Measurements from ENCODE around the gene FARSA. TPM values are rescaled to one million over a fixed set of nuclear protein-coding genes. Genes with fewer than 3 reads are reported as not detected.

The FARSA gene
- total RNA-seq, 2 donors from 2014 or later, result 89.2 to 116 TPM

DNA sequence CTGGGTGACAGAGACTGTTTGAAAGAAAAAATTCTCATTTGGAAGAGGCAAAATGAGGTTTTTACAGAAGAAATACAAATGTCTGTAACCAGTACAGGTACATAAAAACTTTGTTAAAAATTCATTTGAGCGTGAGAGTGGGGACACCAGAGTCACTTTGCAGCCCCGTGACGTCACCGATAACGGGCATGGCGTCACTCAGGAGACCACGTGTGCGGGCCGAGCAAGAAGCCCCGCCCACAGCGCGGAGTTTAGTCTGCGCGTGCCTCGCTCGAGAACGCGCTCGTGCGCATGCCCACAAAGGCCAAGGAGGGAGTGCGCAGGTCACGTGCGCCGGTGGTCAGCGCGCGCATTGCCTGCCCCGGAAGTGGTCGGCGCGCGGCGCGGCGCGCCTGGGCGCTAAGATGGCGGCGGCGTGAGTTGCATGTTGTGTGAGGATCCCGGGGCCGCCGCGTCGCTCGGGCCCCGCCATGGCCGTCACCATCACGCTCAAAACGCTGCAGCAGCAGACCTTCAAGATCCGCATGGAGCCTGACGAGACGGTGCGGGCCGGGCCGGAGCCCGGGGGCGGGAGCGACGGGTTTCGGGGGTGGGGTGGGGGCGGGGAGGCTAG is 12.1 kb upstream of the FARSA start, which contains the start of gene RAD23A:
RAD23A (plus strand) TSS at position 384 of the 613 bp plus-strand sequence; CDS start at position 471, 87 bp downstream.
- no peaks in the 10 kb centered on the region for H3K9me3 Mint-ChIP-seq
- peaks cover 49 to 68% of the 10 kb centered on the region in 2 donors for H3K36me3 Mint-ChIP-seq
- peak within 1 kb of the TSS; percentile 97 to 100 for H3K27ac Mint-ChIP-seq
- DNase-seq (ENCODE audit: low spot score in 2 of 2) (peak; percentile 98 to 99), ATAC-seq (peak; percentile 75 to 76)

DNA sequence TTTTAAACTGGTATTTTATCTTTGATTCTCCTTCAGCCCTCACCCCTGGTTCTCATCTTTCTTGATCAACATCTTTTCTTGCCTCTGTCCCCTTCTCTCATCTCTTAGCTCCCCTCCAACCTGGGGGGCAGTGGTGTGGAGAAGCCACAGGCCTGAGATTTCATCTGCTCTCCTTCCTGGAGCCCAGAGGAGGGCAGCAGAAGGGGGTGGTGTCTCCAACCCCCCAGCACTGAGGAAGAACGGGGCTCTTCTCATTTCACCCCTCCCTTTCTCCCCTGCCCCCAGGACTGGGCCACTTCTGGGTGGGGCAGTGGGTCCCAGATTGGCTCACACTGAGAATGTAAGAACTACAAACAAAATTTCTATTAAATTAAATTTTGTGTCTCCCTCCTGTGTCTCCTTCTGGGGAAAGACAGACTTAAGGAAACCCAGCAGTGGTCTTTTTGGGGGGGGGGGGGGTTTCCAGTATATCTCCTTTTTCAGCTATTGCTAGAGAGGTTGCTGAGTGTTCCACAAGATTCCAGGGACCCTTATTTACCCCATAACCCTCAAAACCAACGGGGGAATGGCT is 10.7 kb upstream of the FARSA start:
- Mint-ChIP-seq H3K27ac (peak overlapping the region; percentile 97 to 100), H3K36me3 (peaks cover 52 to 69% of the 10 kb centered on the region in 2 donors), H3K9me3 (no peaks in the 10 kb centered on the region)
- ATAC-seq (no peak), DNase-seq (ENCODE audit: low spot score in 2 of 2) (no peak)

GRCh38 chr19:12943437-12944044 is 10.0 kb upstream of the FARSA start:
- no peak for ATAC-seq
- Mint-ChIP-seq H3K36me3 (peaks cover 58 to 75% of the 10 kb centered on the region in 2 donors), H3K27ac (peak overlapping the region; percentile 42 to 79), H3K9me3 (no peaks in the 10 kb centered on the region)
- DNase-seq (ENCODE audit: low spot score in 2 of 2), result no peak

DNA sequence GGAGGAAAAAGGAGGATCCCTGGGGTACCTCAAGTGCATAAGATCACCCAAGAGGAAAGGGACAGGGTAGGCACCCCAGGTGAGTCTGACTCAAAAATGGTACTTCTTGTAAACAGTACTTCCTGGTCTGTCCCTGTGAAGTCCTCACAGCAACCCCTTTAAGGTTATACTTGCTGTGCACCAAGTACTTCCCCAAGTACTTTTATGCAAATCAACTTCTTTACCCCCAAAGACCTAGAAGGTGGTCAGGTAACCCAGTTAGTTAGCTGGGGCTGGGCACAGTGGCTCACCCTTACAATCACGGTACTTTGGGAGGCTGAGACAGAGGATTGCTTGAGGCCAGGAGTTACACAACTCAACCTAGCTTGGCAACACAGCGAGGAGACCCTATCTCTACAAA is 7.4 kb upstream of the FARSA start:
- Mint-ChIP-seq H3K36me3 (peaks cover 48 to 65% of the 10 kb centered on the region in 2 donors), H3K9me3 (no peaks in the 10 kb centered on the region), H3K27ac (peak overlapping the region; percentile 97 to 99)
- DNase-seq (ENCODE audit: low spot score in 2 of 2) (no peak), ATAC-seq (no peak)

GRCh38 chr19:12939975-12940423 is 6.5 kb upstream of the FARSA start:
- no peaks in the 10 kb centered on the region for H3K9me3 Mint-ChIP-seq
- H3K27ac Mint-ChIP-seq, result peak overlapping the region; percentile 97 to 99
- ATAC-seq, result no peak
- DNase-seq (ENCODE audit: low spot score in 2 of 2), result no peak
- peaks cover 40 to 61% of the 10 kb centered on the region in 2 donors for H3K36me3 Mint-ChIP-seq

DNA sequence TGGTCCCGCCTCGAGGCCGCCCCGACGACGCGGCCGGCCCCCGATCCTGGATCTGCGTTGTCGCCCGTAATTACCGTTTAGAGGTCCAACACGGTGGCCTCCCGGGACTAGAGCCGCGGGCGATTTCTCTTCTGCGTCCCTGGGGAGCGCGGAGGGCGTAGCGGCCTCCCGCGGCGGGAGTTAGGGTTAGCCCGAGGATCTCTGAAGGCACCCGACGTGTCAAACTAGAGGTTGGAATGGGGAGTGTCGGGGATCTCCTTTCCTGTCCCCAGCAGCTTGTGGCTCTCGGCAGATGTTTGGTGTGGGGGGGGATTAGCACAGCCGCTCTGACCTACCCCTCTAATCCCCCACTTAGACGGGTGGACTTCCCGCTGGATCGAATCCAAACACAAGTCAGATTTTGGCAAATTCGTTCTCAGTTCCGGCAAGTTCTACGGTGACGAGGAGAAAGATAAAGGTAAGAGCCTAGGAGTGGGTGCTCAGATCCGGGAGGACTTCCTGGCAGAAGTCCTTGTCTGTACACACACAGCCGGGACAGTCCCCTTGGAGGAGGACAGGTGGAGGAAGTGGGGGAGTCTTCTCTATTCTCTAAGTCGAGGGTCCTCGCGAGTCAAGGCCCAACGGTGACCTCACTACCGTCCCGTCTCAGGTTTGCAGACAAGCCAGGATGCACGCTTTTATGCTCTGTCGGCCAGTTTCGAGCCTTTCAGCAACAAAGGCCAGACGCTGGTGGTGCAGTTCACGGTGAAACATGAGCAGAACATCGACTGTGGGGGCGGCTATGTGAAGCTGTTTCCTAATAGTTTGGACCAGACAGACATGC is 5.5 kb upstream of the FARSA start:
- DNase-seq (ENCODE audit: low spot score in 2 of 2) (peak in 1 of 2 donors; percentile 40), ATAC-seq (peak; percentile 2)
- Mint-ChIP-seq H3K36me3 (peaks cover 36 to 52% of the 10 kb centered on the region in 2 donors), H3K27ac (peak overlapping the region; percentile 97 to 99), H3K9me3 (no peaks in the 10 kb centered on the region)

- Mint-ChIP-seq H3K36me3 (peaks cover 37 to 51% of the 10 kb centered on the region in 2 donors), H3K9me3 (no peaks in the 10 kb centered on the region), H3K27ac (peak within 1 kb of the TSS; percentile 97 to 99)
- ATAC-seq (peak; percentile 87 to 89), DNase-seq (ENCODE audit: low spot score in 2 of 2) (peak; percentile 99)
Measured at GRCh38 chr19:12937927-12938778, 4.6 kb upstream of the FARSA start, which contains the start of gene CALR. CALR (plus strand) TSS chr19:12938609; CDS start chr19:12938680, 71 bp downstream.

DNA sequence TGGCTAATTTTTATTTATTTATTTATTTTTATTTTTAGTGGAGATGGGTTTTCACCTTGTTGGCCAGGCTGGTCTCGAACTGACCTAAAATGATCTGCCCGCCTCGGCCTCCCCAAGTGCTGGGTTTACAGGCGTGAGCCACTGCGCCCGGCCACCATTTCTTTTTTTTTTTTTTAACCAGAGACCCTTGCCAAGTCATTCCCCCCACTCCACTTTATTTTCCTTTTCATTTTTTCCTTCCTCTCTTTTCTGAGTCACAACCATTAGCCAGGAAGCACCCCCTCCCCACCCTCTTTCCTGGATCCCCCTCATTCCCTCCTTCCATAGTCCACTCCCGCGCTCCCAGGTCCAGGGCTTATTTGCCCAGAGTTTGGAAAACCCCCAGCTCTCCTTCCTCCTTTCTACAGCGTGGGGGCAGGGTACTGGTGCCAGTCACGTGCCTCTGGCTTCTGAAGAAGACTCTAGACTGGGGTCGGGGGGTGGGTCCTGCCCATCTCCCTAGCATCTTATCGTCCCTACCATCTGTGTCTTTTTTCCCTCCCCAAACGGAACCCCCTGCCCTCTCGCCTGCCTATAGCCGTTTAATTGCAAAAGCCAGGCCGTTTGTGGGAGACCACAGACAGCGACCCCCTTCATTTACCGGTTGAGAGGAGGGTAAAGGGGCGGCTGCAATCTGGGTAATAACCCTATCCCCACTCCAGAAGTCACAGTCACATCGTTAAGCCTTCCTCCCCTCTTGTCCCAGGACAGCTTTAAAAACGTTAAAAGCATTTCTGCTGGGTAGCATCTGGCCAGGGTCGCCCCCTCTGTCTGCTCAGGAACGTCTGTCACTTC is 3.8 kb upstream of the FARSA start:
- peak in 1 of 2 donors; percentile 22 for DNase-seq (ENCODE audit: low spot score in 2 of 2)
- Mint-ChIP-seq H3K36me3 (peaks cover 44 to 55% of the 10 kb centered on the region in 2 donors), H3K9me3 (no peaks in the 10 kb centered on the region), H3K27ac (peak overlapping the region; percentile 97 to 99)
- ATAC-seq, result no peak

DNA sequence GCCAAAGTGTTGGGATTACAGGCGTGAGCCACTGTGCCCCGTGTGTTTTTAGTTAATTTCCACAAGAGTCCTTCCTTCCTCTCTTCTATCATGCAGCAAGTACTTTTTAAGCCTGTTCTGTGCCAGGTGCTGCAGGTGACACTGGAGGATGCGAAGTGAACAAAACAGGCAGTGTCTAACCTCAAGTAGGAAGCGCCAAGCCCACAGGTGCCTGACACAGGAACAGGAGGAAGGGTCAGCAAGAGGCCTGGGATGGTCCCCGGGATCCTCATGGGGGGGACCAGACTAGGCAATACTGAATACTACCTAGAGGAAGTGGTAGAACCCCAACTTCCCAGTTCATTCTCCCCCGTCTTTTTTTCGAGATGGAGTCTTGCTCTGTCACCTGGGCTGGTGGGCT is 3.1 kb upstream of the FARSA start:
- no peaks in the 10 kb centered on the region for H3K9me3 Mint-ChIP-seq
- H3K27ac Mint-ChIP-seq, result no peak overlapping the region
- H3K36me3 Mint-ChIP-seq, result peaks cover 45 to 49% of the 10 kb centered on the region in 2 donors
- DNase-seq (ENCODE audit: low spot score in 2 of 2), result no peak
- ATAC-seq, result no peak

DNA sequence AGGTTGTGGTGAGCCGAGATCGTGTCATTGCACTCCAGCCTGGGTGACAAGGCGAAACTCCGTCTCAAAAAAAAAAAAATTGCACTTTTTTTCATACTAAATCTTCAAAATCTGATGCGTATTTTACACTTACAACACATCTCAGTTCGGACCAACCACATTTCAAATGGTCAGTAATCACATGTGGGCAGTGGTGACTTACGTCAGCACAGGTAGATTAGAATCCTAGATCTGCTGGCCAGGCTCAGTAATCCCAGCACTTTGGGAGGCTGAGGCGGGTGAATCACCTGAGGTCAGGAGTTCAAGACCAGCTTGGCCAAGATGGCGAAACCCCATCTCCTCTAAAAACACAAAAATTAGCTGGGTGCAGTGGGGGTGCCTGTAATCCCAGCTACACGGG is 1.6 kb upstream of the FARSA start:
- no peak for DNase-seq (ENCODE audit: low spot score in 2 of 2)
- peaks cover 35 to 36% of the 10 kb centered on the region in 2 donors for H3K36me3 Mint-ChIP-seq
- H3K27ac Mint-ChIP-seq, result no peak overlapping the region
- H3K9me3 Mint-ChIP-seq, result no peaks in the 10 kb centered on the region
- ATAC-seq, result no peak

DNA sequence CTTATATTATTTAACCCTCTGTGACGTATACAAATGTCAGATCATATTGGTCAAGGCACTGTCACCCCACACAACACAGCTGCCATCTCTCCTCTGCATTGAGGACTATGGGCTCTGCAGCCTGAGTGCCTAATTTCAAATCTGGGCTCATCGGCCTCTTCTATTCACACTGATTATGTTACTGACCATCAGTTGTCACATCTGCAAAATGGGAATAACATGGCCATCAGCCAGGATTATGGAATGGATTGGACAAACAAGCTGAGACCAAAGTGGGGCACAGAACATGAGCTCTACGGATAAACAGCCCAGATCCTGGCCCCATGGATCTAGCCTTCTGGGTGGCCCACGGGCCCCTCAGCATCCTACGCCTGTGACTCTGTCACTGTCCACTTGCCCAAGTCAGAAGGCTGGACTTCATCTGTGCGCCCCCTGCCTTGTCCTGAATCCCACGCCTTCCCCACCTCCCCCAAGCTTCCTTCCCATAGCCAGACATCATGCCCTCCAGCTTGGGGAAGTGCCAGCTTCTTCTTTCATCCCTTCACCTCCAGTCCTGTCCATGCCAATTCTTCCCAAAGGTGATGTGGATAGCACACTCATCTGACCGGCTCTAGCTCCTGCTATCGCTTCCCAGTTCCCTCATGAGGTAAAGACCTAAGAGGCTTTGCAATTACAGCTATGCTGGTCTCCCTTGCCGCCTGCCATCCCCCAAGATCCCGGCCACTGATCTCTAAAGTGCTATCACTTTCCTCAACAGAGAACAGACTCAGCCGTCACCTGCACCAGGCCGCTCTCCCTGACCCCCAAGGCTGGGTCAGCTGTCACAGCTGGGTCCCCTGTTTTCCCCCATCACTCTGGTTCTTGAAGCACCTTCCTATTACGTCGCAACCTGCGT is 872 bp downstream of the FARSA start:
- H3K9me3 Mint-ChIP-seq, result no peaks in the 10 kb centered on the region
- ATAC-seq, result no peak
- H3K36me3 Mint-ChIP-seq, result peaks cover 22 to 28% of the 10 kb centered on the region in 2 donors
- peak in 1 of 2 donors; percentile 17 for DNase-seq (ENCODE audit: low spot score in 2 of 2)
- peak overlapping the region; percentile 97 to 98 for H3K27ac Mint-ChIP-seq

DNA sequence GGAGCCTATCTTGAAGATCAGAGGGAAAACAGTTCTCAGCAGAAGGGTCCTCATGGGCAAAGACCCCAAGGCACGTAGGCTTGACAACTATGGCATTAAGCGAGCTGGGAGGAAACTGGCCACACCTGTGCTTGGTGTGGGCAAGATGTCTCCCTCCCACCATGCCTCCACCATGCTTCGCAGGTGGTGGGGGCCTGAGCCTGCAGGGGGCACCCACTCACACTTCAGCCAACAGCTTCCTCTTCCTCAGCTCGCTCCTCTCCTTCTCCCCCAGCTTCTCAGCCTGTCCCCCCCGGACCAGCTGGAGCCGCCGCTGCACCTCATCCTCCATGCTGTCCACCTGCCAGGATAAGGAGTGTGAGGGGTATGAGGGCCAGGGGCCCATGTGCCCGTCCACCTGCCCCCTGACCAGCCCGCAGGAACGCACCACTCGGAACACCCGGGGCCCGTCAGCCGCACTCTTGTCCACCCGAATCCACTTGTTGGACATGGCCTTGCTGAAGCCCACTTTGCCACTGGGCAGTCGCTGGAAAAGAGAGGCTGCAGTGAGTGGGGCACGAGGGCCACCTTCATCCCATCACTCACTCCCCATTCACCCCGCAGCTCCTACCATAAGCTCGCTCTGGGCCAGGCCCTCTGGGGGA is 3.4 kb downstream of the FARSA start:
- DNase-seq (ENCODE audit: low spot score in 2 of 2), result no peak
- H3K9me3 Mint-ChIP-seq, result no peaks in the 10 kb centered on the region
- no peak for ATAC-seq
- H3K27ac Mint-ChIP-seq, result peak overlapping the region; percentile 37 to 45
- peaks cover 31 to 36% of the 10 kb centered on the region in 2 donors for H3K36me3 Mint-ChIP-seq

GRCh38 chr19:12924621-12925310 is 8.7 kb downstream of the FARSA start:
- DNase-seq (ENCODE audit: low spot score in 2 of 2), result no peak
- Mint-ChIP-seq H3K9me3 (no peaks in the 10 kb centered on the region), H3K27ac (no peak overlapping the region), H3K36me3 (peaks cover 17 to 41% of the 10 kb centered on the region in 2 donors)
- no peak for ATAC-seq
